Osteoblast (primary cell): Measurements from ENCODE around the gene ERAS. TPM values are rescaled to one million over a fixed set of nuclear protein-coding genes. Genes with fewer than 3 reads are reported as not detected.

Experiments
- DNase-seq: peaks from one replicate; pipeline ENCODE4 v3.0.0; 2011; ENCODE audit warnings: low spot score, mixed read lengths; ENCODE audit not compliant: insufficient read length; ENCODE audit errors: missing footprints
- H2AFZ ChIP-seq: 2 replicates; pipeline ENCODE4 v1.6.0; 2011; ENCODE audit warnings: mild to moderate bottlenecking, low read length
- H3K27ac ChIP-seq: 2 replicates; pipeline ENCODE4 v1.5.1; 2011; ENCODE audit warnings: mild to moderate bottlenecking, low read depth, low read length, moderate library complexity
- H3K27me3 ChIP-seq: 2 replicates; pipeline ENCODE4 v1.6.0; 2012; ENCODE audit warnings: mild to moderate bottlenecking, control low read depth, inconsistent platforms, low read length, moderate library complexity; ENCODE audit not compliant: insufficient read depth
- H3K36me3 ChIP-seq: 2 replicates; pipeline ENCODE4 v1.5.1; 2011; ENCODE audit warnings: mild to moderate bottlenecking, low read length, control low read depth, moderate library complexity; ENCODE audit not compliant: insufficient read depth
- H3K4me1 ChIP-seq: 2 replicates; pipeline ENCODE4 v1.5.1; 2011; ENCODE audit warnings: mild to moderate bottlenecking, low read length, control low read depth, moderate library complexity; ENCODE audit not compliant: insufficient read depth
- H3K4me2 ChIP-seq: 2 replicates; pipeline ENCODE4 v1.6.0; 2011; ENCODE audit warnings: mild to moderate bottlenecking, low read length; ENCODE audit not compliant: insufficient read depth
- H3K4me3 ChIP-seq: fragments of 200-600 bp; sonication (generic); 3 replicates; pipeline ENCODE4 v1.5.1; 2012; ENCODE audit warnings: mild to moderate bottlenecking, low read length, inconsistent platforms; ENCODE audit not compliant: insufficient read depth
- H3K79me2 ChIP-seq: 2 replicates; pipeline ENCODE4 v1.6.0; 2012; ENCODE audit warnings: mild to moderate bottlenecking, low read length, control low read depth, inconsistent platforms; ENCODE audit not compliant: insufficient read depth
- H3K9me3 ChIP-seq: 2 replicates; pipeline ENCODE4 v1.5.1; 2011; ENCODE audit warnings: low read depth, low read length, control low read depth
- H4K20me1 ChIP-seq: 2 replicates; pipeline ENCODE4 v1.6.0; 2012; ENCODE audit warnings: mild to moderate bottlenecking, low read length, control low read depth; ENCODE audit not compliant: insufficient read depth
- total RNA-seq: library from RNA; depleted of rRNA; stranded (reverse); fragments of >200 nt; gene quantifications from 2 replicates; pipeline ENCODE4 v1.2.3, GENCODE V29; 2012
- TF ChIP-seq, protein P1 (sequence below): IDR thresholded peaks from 2 replicates; pipeline ENCODE4 v1.5.1; 2011; ENCODE audit warnings: mild to moderate bottlenecking, low read depth, low read length, moderate library complexity; ENCODE audit errors: extremely low read depth

ERAS gene
- total RNA-seq, 1 donor: not detected

GRCh38 chrX:48785540-48786214 is 40.6 kb upstream of the ERAS start:
- DNase-seq: no peak
- Histone ChIP-seq H3K9me3 (no peaks in the 10 kb centered on the region), H3K4me2 (no peak overlapping the region), H3K27ac (no peak overlapping the region), H4K20me1 (no peaks in the 10 kb centered on the region), H3K4me1 (no peaks in the 10 kb centered on the region), H3K27me3 (no peaks in the 10 kb centered on the region), H3K4me3 (no peak overlapping the region), H2AFZ (no peak overlapping the region), H3K36me3 (no peaks in the 10 kb centered on the region), H3K79me2 (no peaks in the 10 kb centered on the region)
- TF ChIP-seq, protein P1, sequence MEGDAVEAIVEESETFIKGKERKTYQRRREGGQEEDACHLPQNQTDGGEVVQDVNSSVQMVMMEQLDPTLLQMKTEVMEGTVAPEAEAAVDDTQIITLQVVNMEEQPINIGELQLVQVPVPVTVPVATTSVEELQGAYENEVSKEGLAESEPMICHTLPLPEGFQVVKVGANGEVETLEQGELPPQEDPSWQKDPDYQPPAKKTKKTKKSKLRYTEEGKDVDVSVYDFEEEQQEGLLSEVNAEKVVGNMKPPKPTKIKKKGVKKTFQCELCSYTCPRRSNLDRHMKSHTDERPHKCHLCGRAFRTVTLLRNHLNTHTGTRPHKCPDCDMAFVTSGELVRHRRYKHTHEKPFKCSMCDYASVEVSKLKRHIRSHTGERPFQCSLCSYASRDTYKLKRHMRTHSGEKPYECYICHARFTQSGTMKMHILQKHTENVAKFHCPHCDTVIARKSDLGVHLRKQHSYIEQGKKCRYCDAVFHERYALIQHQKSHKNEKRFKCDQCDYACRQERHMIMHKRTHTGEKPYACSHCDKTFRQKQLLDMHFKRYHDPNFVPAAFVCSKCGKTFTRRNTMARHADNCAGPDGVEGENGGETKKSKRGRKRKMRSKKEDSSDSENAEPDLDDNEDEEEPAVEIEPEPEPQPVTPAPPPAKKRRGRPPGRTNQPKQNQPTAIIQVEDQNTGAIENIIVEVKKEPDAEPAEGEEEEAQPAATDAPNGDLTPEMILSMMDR: no peak

DNA sequence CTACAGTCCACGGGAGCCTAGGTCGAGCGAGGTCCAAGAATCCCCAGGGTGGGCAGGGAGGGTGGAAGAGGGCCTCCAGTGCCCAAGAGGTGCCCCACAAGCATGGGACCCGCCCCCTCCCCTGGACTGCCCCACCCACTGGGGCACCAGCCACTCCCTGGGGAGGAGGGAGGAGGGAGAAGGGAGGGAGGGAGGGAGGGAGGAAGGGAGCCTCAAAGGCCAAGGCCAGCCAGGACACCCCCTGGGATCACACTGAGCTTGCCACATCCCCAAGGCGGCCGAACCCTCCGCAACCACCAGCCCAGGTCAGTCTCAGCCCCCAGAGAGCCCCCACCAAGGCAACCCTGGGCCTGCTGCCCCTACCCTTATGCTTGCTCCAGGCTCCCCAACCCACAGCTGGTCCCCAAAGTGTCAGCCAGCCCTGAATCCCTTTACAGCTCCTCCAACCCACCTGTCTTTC is 39.9 kb upstream of the ERAS start, which contains the start of gene GATA1:
Gene GATA1, plus strand, starts transcription at position 250 of the 460 bp plus-strand sequence. CDS start 4,520 bp downstream, outside the sequence.
- Histone ChIP-seq H3K4me1 (no peaks in the 10 kb centered on the region), H3K36me3 (no peaks in the 10 kb centered on the region), H3K4me3 (no peak within 1 kb of the TSS), H3K4me2 (no peak within 1 kb of the TSS), H3K27me3 (no peaks in the 10 kb centered on the region), H2AFZ (no peak within 1 kb of the TSS), H4K20me1 (no peaks in the 10 kb centered on the region), H3K27ac (no peak within 1 kb of the TSS), H3K9me3 (no peaks in the 10 kb centered on the region), H3K79me2 (no peaks in the 10 kb centered on the region)
- TF ChIP-seq, protein P1: no peak
- DNase-seq: no peak

DNA sequence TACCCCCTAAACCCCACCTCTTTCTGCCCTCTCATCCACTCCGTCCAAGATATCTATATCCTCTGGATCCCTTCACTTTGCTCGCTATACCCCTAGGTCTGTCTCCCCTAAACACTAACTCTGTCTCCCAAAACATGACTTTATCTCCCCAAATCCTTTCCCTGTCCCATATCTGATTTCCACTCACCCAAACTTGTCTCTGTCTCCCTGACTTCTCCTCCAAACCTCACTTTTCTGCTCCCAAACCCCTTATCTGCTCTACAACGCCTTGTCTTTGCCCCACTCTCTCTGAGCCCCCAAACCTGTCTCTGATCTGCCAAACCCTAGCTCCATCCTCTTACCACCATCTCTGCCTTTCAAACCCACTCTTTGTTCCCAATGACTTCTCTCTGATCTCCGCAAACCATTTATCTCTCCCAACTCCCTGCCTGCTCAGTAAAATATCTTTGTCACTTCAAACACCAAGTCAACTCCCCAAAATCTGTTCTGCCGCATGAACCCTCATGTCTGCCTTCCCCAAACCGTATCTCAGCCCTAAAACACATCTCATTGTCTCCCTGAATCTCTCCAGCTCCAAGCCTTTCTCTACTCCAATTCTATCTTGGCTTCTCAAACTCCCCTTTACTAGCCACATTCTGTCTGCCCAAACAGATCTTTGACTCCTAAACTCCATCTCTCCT is 39.3 kb upstream of the ERAS start:
- Histone ChIP-seq H3K27ac (no peak overlapping the region), H3K4me2 (no peak overlapping the region), H3K27me3 (no peaks in the 10 kb centered on the region), H3K9me3 (no peaks in the 10 kb centered on the region), H3K79me2 (no peaks in the 10 kb centered on the region), H3K4me3 (no peak overlapping the region), H4K20me1 (no peaks in the 10 kb centered on the region), H2AFZ (no peak overlapping the region), H3K36me3 (no peaks in the 10 kb centered on the region), H3K4me1 (no peaks in the 10 kb centered on the region)
- no peak for DNase-seq
- TF ChIP-seq, protein P1: no peak
